Neural progenitor cell (in vitro differentiated cells): ENCODE measurements around the gene AXIN2. TPM values are rescaled to one million over a fixed set of nuclear protein-coding genes. Genes with fewer than 3 reads are reported as not detected.

Experiments used
- DNase-seq: peaks from one replicate; pipeline ENCODE4 v3.0.0-alpha.2; 2016; ENCODE audit warnings: low spot score
- H2AFZ ChIP-seq: fragments of 200-600 bp; sonication (generic); replicated peaks from 2 replicates; pipeline ENCODE4 v1.6.1; 2016; ENCODE audit warnings: antibody characterized with exemption
- H3F3A ChIP-seq: fragments of 200-600 bp; sonication (generic); 2 replicates; pipeline ENCODE4 v1.6.1; 2016; ENCODE audit warnings: antibody characterized with exemption, low read depth
- H3K27ac ChIP-seq: fragments of 200-600 bp; sonication (generic); 2 replicates; pipeline ENCODE4 v1.5.1; 2016; ENCODE audit warnings: mild to moderate bottlenecking
- H3K27me3 ChIP-seq: fragments of 200-600 bp; sonication (generic); 2 replicates; pipeline ENCODE4 v1.6.1; 2016; ENCODE audit warnings: mild to moderate bottlenecking, moderate library complexity
- H3K36me3 ChIP-seq: fragments of 200-600 bp; sonication (generic); 2 replicates; pipeline ENCODE4 v1.5.1; 2016
- H3K4me1 ChIP-seq: fragments of 200-600 bp; sonication (generic); 2 replicates; pipeline ENCODE4 v1.6.1; 2016; ENCODE audit warnings: mixed run types
- H3K4me2 ChIP-seq: fragments of 200-600 bp; sonication (generic); 2 replicates; pipeline ENCODE4 v1.6.1; 2016
- H3K4me3 ChIP-seq: fragments of 200-600 bp; sonication (generic); 2 replicates; pipeline ENCODE4 v1.5.1; 2016
- H3K79me2 ChIP-seq: fragments of 200-600 bp; sonication (generic); 2 replicates; pipeline ENCODE4 v1.6.1; 2016; ENCODE audit warnings: low read depth
- H3K9ac ChIP-seq: fragments of 200-600 bp; sonication (generic); 2 replicates; pipeline ENCODE4 v1.6.1; 2016
- H3K9me3 ChIP-seq: fragments of 200-600 bp; sonication (generic); 2 replicates; pipeline ENCODE4 v1.5.1; 2016; ENCODE audit warnings: low read depth
- H4K20me1 ChIP-seq: fragments of 200-600 bp; sonication (generic); 2 replicates; pipeline ENCODE4 v1.6.1; 2016; ENCODE audit warnings: low read depth
- H3K27ac Mint-ChIP-seq: 3 replicates; pipeline ENCODE4 v1.8.0; 2021; ENCODE audit warnings: mixed read lengths
- H3K27me3 Mint-ChIP-seq: 2 replicates; pipeline ENCODE4 v1.8.0; 2022; ENCODE audit warnings: low read depth, mild to moderate bottlenecking, inconsistent platforms, moderate library complexity, mixed read lengths; ENCODE audit not compliant: insufficient read depth
- H3K36me3 Mint-ChIP-seq: 3 replicates; pipeline ENCODE4 v1.8.0; 2021; ENCODE audit warnings: mixed read lengths
- H3K4me1 Mint-ChIP-seq: 3 replicates; pipeline ENCODE4 v1.8.0; 2021; ENCODE audit warnings: mixed read lengths
- H3K4me3 Mint-ChIP-seq: 3 replicates; pipeline ENCODE4 v1.8.0; 2021; ENCODE audit warnings: mild to moderate bottlenecking, moderate library complexity, mixed read lengths
- H3K9me3 Mint-ChIP-seq: 3 replicates; pipeline ENCODE4 v1.8.0; 2020; ENCODE audit warnings: mixed read lengths
- CTCF ChIP-seq: fragments of 200-600 bp; sonication (generic); IDR thresholded peaks from 2 replicates; pipeline ENCODE4 v1.5.1; 2017; ENCODE audit warnings: antibody characterized with exemption, mild to moderate bottlenecking
- EZH2 ChIP-seq: fragments of 200-600 bp; sonication (generic); IDR thresholded peaks from 2 replicates; pipeline ENCODE4 v1.6.1; 2017; ENCODE audit warnings: antibody characterized with exemption, mild to moderate bottlenecking, moderate library complexity
- EZH2phosphoT487 ChIP-seq: fragments of 200-600 bp; sonication (generic); IDR thresholded peaks from 2 replicates; pipeline ENCODE4 v1.6.1; 2017; ENCODE audit warnings: antibody characterized with exemption
- total RNA-seq: library from RNA; depleted of rRNA; stranded (reverse); fragments of >200 nt; gene quantifications from 2 replicates; pipeline ENCODE4 v1.2.3, GENCODE V29; 2015; ENCODE audit warnings: low replicate concordance

AXIN2 gene
- total RNA-seq, 1 donor from 2014 or later = 22.0 TPM

GRCh38 chr17:65583921-65584603, 22.6 kb upstream of the AXIN2 start:
- no peak overlapping the region for H3K4me2 ChIP-seq
- H3K9me3 Mint-ChIP-seq = peaks cover 5% of the 10 kb centered on the region
- H3K27me3 ChIP-seq = no peaks in the 10 kb centered on the region
- no peak for DNase-seq
- H3K4me1 ChIP-seq = peaks cover 7% of the 10 kb centered on the region
- no peak overlapping the region for H3K9ac ChIP-seq
- H4K20me1 ChIP-seq = no peaks in the 10 kb centered on the region
- no peaks in the 10 kb centered on the region for H3K36me3 ChIP-seq
- H3K27ac Mint-ChIP-seq = peak overlapping the region; percentile 69
- H3K36me3 Mint-ChIP-seq = no peaks in the 10 kb centered on the region
- H3K4me1 Mint-ChIP-seq = peaks cover 36% of the 10 kb centered on the region
- no peaks in the 10 kb centered on the region for H3K9me3 ChIP-seq
- TF ChIP-seq EZH2phosphoT487 = no peak
- TF ChIP-seq CTCF = no peak
- TF ChIP-seq EZH2 = no peak
- no peak overlapping the region for H2AFZ ChIP-seq
- H3K79me2 ChIP-seq = no peaks in the 10 kb centered on the region
- no peak overlapping the region for H3K4me3 ChIP-seq
- H3K27me3 Mint-ChIP-seq = no peaks in the 10 kb centered on the region
- no peak overlapping the region for H3K27ac ChIP-seq
- H3F3A ChIP-seq = no peaks in the 10 kb centered on the region
- no peak overlapping the region for H3K4me3 Mint-ChIP-seq

GRCh38 chr17:65576939-65577338, 15.5 kb upstream of the AXIN2 start:
- H3K9me3 Mint-ChIP-seq = no peaks in the 10 kb centered on the region
- H3K27me3 ChIP-seq = peaks cover 27% of the 10 kb centered on the region
- no peak overlapping the region for H3K4me3 Mint-ChIP-seq
- peaks cover 38% of the 10 kb centered on the region for H3K4me1 Mint-ChIP-seq
- peaks cover 17% of the 10 kb centered on the region for H4K20me1 ChIP-seq
- no peaks in the 10 kb centered on the region for H3K36me3 ChIP-seq
- H3K4me1 ChIP-seq = peaks cover 16% of the 10 kb centered on the region
- no peak overlapping the region for H3K4me2 ChIP-seq
- peak; percentile 37 for DNase-seq
- TF ChIP-seq CTCF (peak; percentile 9), EZH2 (no peak), EZH2phosphoT487 (no peak)
- peaks cover 15% of the 10 kb centered on the region for H3K27me3 Mint-ChIP-seq
- peak overlapping the region; percentile 14 for H3K27ac Mint-ChIP-seq
- no peak overlapping the region for H3K27ac ChIP-seq
- H3K36me3 Mint-ChIP-seq = no peaks in the 10 kb centered on the region
- peaks cover 16% of the 10 kb centered on the region for H3F3A ChIP-seq
- no peak overlapping the region for H3K4me3 ChIP-seq
- no peak overlapping the region for H3K9ac ChIP-seq
- no peak overlapping the region for H2AFZ ChIP-seq
- H3K79me2 ChIP-seq = no peaks in the 10 kb centered on the region
- H3K9me3 ChIP-seq = no peaks in the 10 kb centered on the region

GRCh38 chr17:65573282-65573602, 11.8 kb upstream of the AXIN2 start:
- H3K4me3 Mint-ChIP-seq = peak overlapping the region; percentile 74
- H3K4me1 Mint-ChIP-seq = peaks cover 45% of the 10 kb centered on the region
- TF ChIP-seq EZH2phosphoT487 (no peak), EZH2 (no peak), CTCF (no peak)
- Histone ChIP-seq H3K36me3 (no peaks in the 10 kb centered on the region), H3K4me2 (peak overlapping the region; percentile 52), H3K27me3 (peaks cover 45% of the 10 kb centered on the region), H3K27ac (no peak overlapping the region), H3F3A (peaks cover 17% of the 10 kb centered on the region), H3K4me1 (peaks cover 17% of the 10 kb centered on the region), H3K4me3 (peak overlapping the region; percentile 5), H2AFZ (no peak overlapping the region), H4K20me1 (peaks cover 22% of the 10 kb centered on the region), H3K9me3 (no peaks in the 10 kb centered on the region), H3K79me2 (no peaks in the 10 kb centered on the region), H3K9ac (no peak overlapping the region)
- no peak for DNase-seq
- H3K36me3 Mint-ChIP-seq = peaks cover 5% of the 10 kb centered on the region
- H3K27me3 Mint-ChIP-seq = peaks cover 20% of the 10 kb centered on the region
- no peaks in the 10 kb centered on the region for H3K9me3 Mint-ChIP-seq
- H3K27ac Mint-ChIP-seq = peak overlapping the region; percentile 86
